Measurements from ENCODE around the gene EPB41L3. TPM values are rescaled to one million over a fixed set of nuclear protein-coding genes. Genes with fewer than 3 reads are reported as not detected.

Gene EPB41L3
- polyA plus RNA-seq, 1 donor from 2014 or later = 19.6 TPM

- Histone ChIP-seq H3K4me2 (ENCODE audit: low read length) (no peak overlapping the region), H3K36me3 (ENCODE audit: insufficient read depth, low read length) (no peaks in the 10 kb centered on the region), H3K27ac (ENCODE audit: low read length) (no peak overlapping the region), H3K4me3 (ENCODE audit: low read length) (no peak overlapping the region), H3K79me2 (replicated peaks; ENCODE audit: insufficient read depth, low read length) (no peaks in the 10 kb centered on the region), H3K9ac (ENCODE audit: low read length) (no peak overlapping the region), H2AFZ (ENCODE audit: low read depth, low read length) (no peak overlapping the region), H3K9me3 (ENCODE audit: low read length) (no peaks in the 10 kb centered on the region), H3F3A (ENCODE audit: insufficient read depth, low read length, poor library complexity, severe bottlenecking) (no peaks in the 10 kb centered on the region), H4K20me1 (ENCODE audit: insufficient read depth) (no peaks in the 10 kb centered on the region), H3K27me3 (ENCODE audit: insufficient read depth, low read depth, low read length) (no peaks in the 10 kb centered on the region), H3K9me2 (ENCODE audit: insufficient read depth, low read length) (no peaks in the 10 kb centered on the region)
- TF ChIP-seq, protein P1, sequence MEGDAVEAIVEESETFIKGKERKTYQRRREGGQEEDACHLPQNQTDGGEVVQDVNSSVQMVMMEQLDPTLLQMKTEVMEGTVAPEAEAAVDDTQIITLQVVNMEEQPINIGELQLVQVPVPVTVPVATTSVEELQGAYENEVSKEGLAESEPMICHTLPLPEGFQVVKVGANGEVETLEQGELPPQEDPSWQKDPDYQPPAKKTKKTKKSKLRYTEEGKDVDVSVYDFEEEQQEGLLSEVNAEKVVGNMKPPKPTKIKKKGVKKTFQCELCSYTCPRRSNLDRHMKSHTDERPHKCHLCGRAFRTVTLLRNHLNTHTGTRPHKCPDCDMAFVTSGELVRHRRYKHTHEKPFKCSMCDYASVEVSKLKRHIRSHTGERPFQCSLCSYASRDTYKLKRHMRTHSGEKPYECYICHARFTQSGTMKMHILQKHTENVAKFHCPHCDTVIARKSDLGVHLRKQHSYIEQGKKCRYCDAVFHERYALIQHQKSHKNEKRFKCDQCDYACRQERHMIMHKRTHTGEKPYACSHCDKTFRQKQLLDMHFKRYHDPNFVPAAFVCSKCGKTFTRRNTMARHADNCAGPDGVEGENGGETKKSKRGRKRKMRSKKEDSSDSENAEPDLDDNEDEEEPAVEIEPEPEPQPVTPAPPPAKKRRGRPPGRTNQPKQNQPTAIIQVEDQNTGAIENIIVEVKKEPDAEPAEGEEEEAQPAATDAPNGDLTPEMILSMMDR (IDR thresholded peaks at IDR 0.05; ENCODE audit: poor library complexity, severe bottlenecking) = no peak
- TF ChIP-seq EP300 (conservative IDR thresholded peaks at IDR 0.05; ENCODE audit: poor library complexity, severe bottlenecking) (no peak), SMC3 (conservative IDR thresholded peaks at IDR 0.05; ENCODE audit: poor library complexity) (no peak), RAD21 (conservative IDR thresholded peaks at IDR 0.05) (no peak)
Observed at GRCh38 chr18:5431836-5432575, 111.8 kb downstream of the EPB41L3 start.

- no peak overlapping the region for H3K9ac ChIP-seq (ENCODE audit: low read length)
- TF ChIP-seq EZH2 (IDR thresholded peaks at IDR 0.05; ENCODE audit: borderline replicate concordance, insufficient read depth, low read length, poor library complexity, severe bottlenecking) (no peak), REST (IDR thresholded peaks at IDR 0.05; ENCODE audit: borderline replicate concordance) (no peak), EP300 (conservative IDR thresholded peaks at IDR 0.05; ENCODE audit: poor library complexity, severe bottlenecking) (no peak), POLR2AphosphoS5 (IDR thresholded peaks at IDR 0.05) (no peak), TAF1 (IDR thresholded peaks at IDR 0.05; ENCODE audit: low read depth) (no peak)
- no peaks in the 10 kb centered on the region for H3K9me2 ChIP-seq (ENCODE audit: insufficient read depth, low read length)
- H3K9me3 ChIP-seq (ENCODE audit: low read length) = no peaks in the 10 kb centered on the region
- no peak overlapping the region for H2AFZ ChIP-seq (ENCODE audit: low read depth, low read length)
- H4K20me1 ChIP-seq (ENCODE audit: insufficient read depth) = no peaks in the 10 kb centered on the region
- H3K4me3 ChIP-seq (ENCODE audit: low read length) = no peak overlapping the region
- no peak overlapping the region for H3K4me2 ChIP-seq (ENCODE audit: low read length)
- H3K27ac ChIP-seq (ENCODE audit: low read length) = no peak overlapping the region
- H3K79me2 ChIP-seq (replicated peaks; ENCODE audit: insufficient read depth, low read length) = no peaks in the 10 kb centered on the region
- no peaks in the 10 kb centered on the region for H3F3A ChIP-seq (ENCODE audit: insufficient read depth, low read length, poor library complexity, severe bottlenecking)
- no peaks in the 10 kb centered on the region for H3K36me3 ChIP-seq (ENCODE audit: insufficient read depth, low read length)
- H3K27me3 ChIP-seq (ENCODE audit: insufficient read depth, low read depth, low read length) = no peaks in the 10 kb centered on the region
Observed at GRCh38 chr18:5430131-5430530, 113.7 kb downstream of the EPB41L3 start.

GRCh38 chr18:5429681-5430080, 114.1 kb downstream of the EPB41L3 start:
- no peak overlapping the region for H3K9ac ChIP-seq (ENCODE audit: low read length)

More at GRCh38 chr18:5429681-5430080, 114.1 kb downstream of the EPB41L3 start:
- H3K79me2 ChIP-seq (replicated peaks; ENCODE audit: insufficient read depth, low read length) = no peaks in the 10 kb centered on the region
- no peaks in the 10 kb centered on the region for H3K9me3 ChIP-seq (ENCODE audit: low read length)
- H3K36me3 ChIP-seq (ENCODE audit: insufficient read depth, low read length) = no peaks in the 10 kb centered on the region
- H3K27me3 ChIP-seq (ENCODE audit: insufficient read depth, low read depth, low read length) = no peaks in the 10 kb centered on the region
- TF ChIP-seq RAD21 (conservative IDR thresholded peaks at IDR 0.05) = no peak
- TF ChIP-seq, protein P1 (IDR thresholded peaks at IDR 0.05; ENCODE audit: poor library complexity, severe bottlenecking) = no peak
- no peak for TF ChIP-seq EP300 (conservative IDR thresholded peaks at IDR 0.05; ENCODE audit: poor library complexity, severe bottlenecking)
- TF ChIP-seq TAF1 (IDR thresholded peaks at IDR 0.05; ENCODE audit: low read depth) = no peak
- no peak for TF ChIP-seq POLR2AphosphoS5 (IDR thresholded peaks at IDR 0.05)
- no peak for TF ChIP-seq SMC3 (conservative IDR thresholded peaks at IDR 0.05; ENCODE audit: poor library complexity)
- no peak for TF ChIP-seq REST (IDR thresholded peaks at IDR 0.05; ENCODE audit: borderline replicate concordance)
- TF ChIP-seq MXI1 (conservative IDR thresholded peaks at IDR 0.05; ENCODE audit: poor library complexity, severe bottlenecking) = no peak
- no peak for TF ChIP-seq EZH2 (IDR thresholded peaks at IDR 0.05; ENCODE audit: borderline replicate concordance, insufficient read depth, low read length, poor library complexity, severe bottlenecking)
- H3K27ac ChIP-seq (ENCODE audit: low read length) = no peak overlapping the region
- no peak overlapping the region for H3K4me2 ChIP-seq (ENCODE audit: low read length)
- no peak overlapping the region for H2AFZ ChIP-seq (ENCODE audit: low read depth, low read length)
- no peaks in the 10 kb centered on the region for H4K20me1 ChIP-seq (ENCODE audit: insufficient read depth)
- no peaks in the 10 kb centered on the region for H3K9me2 ChIP-seq (ENCODE audit: insufficient read depth, low read length)
- no peak overlapping the region for H3K4me3 ChIP-seq (ENCODE audit: low read length)
- H3F3A ChIP-seq (ENCODE audit: insufficient read depth, low read length, poor library complexity, severe bottlenecking) = no peaks in the 10 kb centered on the region

All from neural cell (in vitro differentiated cells).